HL-60 (cell line): Measurements from ENCODE around the gene EVA1C.
"Not testable (repeated sequence)": the region's sequence is repeated elsewhere in the genome, so short reads cannot be mapped to it uniquely, and the experiment has no call there.

Experiments used
- CTCF ChIP-seq: IDR thresholded peaks from one replicate; pipeline ENCODE4 v1.5.1; 2011; ENCODE audit warnings: low read length, control low read depth, inconsistent platforms; ENCODE audit not compliant: insufficient read depth
- GABPA ChIP-seq: IDR thresholded peaks from 2 replicates; pipeline ENCODE4 v1.6.1; 2012; ENCODE audit warnings: low read depth
- POLR2AphosphoS5 ChIP-seq: IDR thresholded peaks from 2 replicates; pipeline ENCODE4 v1.6.1; 2012; ENCODE audit warnings: low read depth
- SPI1 ChIP-seq: IDR thresholded peaks from 2 replicates; pipeline ENCODE4 v1.6.1; 2012; ENCODE audit warnings: low read depth, mild to moderate bottlenecking, borderline replicate concordance

- TF ChIP-seq CTCF, SPI1, POLR2AphosphoS5, GABPA: not testable (repeated sequence)
Observed at GRCh38 chr21:32390537-32391224, 21.8 kb upstream of the EVA1C start.
